Measurements from ENCODE around the gene CTNNA2.

The CTNNA2 gene

DNA sequence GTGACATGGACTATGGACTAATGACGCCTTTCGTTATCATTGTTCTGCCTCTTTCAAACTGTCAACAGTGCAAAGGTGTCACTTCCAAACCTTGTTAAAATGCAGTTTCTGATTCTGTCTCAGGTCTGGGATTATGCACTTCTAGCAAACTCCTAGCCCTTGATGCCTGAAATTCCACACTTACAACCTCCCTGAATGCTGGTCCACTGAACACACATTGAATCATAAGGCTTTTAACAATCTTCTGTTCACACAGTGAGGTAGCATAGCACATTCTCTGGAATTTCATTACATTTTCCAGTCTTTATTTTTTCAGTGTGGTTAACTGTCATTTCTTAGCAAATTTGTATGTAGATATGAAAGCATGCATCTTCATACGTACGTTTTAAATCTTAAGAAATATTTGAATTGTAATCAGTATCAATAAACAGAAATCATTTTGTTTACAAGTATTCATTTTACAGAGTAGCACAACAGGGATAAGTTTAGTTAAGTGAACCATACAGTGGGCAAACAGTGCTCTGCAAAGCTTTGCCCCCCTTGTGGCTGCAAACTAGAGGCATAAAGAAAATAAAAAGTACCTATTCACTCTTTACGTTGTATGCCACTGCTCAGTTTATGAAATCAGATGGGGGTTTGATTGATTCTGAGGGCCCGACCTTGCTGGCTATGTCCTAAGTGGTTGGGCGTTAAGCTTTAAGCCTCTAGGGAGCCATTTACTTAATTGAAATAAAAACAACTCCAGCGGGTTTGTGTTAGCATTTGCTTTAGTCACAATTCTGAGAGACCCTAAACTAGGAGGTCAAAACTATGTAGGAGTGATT lies 540.9 kb downstream of the CTNNA2 start:
- H3K4me3 ChIP-seq (ENCODE audit: low read depth, low read length), result no peak overlapping the region
- DNase-seq (ENCODE audit: low read depth), result no peak
- TF ChIP-seq CTCF (IDR thresholded peaks at IDR 0.05; ENCODE audit: insufficient read depth, low read depth, low read length, missing control alignments), result no peak

DNA sequence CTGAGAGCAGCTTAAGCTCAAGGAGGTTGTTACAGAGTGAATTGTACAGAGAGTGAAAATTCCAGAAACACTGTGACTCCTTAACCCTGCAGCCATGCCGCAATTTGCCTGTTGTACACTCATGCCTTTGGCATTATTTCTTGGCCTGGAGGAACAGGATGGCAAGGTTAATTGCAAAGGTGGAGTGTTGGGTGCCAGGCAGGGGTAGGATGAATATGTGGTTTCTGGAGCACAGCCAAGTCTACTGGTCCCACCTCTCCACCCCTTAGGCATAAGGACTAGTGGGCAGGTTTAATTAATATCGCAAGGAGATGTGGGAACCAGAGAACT lies 541.5 kb downstream of the CTNNA2 start:
- H3K4me3 ChIP-seq (ENCODE audit: low read depth, low read length), result no peak overlapping the region
- no peak for DNase-seq (ENCODE audit: low read depth)
- TF ChIP-seq CTCF (IDR thresholded peaks at IDR 0.05; ENCODE audit: insufficient read depth, low read depth, low read length, missing control alignments), result no peak

DNA sequence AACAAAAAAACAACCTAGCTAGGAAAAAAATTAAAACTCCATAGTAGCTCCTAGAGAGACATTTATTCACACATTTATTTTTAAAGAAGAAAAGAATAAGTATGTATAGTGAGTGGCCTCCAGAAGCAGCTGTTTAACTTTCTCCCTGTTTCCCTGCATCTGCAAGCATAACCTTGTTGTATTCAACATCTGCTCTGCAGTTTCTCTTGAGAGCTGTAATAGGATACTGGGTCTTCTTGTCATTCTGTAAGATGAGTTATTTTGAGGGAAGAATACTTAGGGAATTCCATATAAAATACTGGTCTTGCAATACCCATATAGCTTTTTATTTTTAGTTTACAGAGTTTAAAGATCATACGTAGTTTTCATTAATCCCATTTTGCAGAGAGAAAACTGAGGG lies 545.1 kb downstream of the CTNNA2 start:
- TF ChIP-seq CTCF (IDR thresholded peaks at IDR 0.05; ENCODE audit: insufficient read depth, low read depth, low read length, missing control alignments), result no peak

DNA sequence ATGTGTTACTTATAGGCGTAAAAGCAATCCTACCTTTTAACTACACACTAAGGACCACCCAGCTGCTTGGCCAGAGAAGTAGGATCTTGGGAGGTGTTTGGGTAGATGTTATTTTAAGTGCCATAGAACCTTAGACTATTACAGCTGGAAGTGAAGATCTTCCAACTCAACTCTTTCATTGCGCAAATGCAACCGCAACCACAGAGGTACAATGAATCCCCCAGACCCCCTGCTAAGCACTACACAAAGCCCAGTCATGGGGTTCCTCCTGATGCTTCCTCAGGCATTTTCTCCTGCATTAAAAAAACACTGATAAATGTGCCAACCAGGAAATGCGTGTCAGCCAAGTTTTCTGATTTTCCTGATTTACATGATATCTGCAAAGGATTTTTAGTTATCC lies 545.7 kb downstream of the CTNNA2 start:
- H3K4me3 ChIP-seq (ENCODE audit: low read depth, low read length), result no peak overlapping the region
- no peak for TF ChIP-seq CTCF (IDR thresholded peaks at IDR 0.05; ENCODE audit: insufficient read depth, low read depth, low read length, missing control alignments)
- no peak for DNase-seq (ENCODE audit: low read depth)

More for the DNA sequence above, 545.1 kb downstream of the CTNNA2 start:
- no peak for DNase-seq (ENCODE audit: low read depth)
- no peak overlapping the region for H3K4me3 ChIP-seq (ENCODE audit: low read depth, low read length)

GRCh38 chr2:80059447-80059846 lies 546.6 kb downstream of the CTNNA2 start:
- TF ChIP-seq CTCF (IDR thresholded peaks at IDR 0.05; ENCODE audit: insufficient read depth, low read depth, low read length, missing control alignments), result no peak
- DNase-seq (ENCODE audit: low read depth), result no peak

DNA sequence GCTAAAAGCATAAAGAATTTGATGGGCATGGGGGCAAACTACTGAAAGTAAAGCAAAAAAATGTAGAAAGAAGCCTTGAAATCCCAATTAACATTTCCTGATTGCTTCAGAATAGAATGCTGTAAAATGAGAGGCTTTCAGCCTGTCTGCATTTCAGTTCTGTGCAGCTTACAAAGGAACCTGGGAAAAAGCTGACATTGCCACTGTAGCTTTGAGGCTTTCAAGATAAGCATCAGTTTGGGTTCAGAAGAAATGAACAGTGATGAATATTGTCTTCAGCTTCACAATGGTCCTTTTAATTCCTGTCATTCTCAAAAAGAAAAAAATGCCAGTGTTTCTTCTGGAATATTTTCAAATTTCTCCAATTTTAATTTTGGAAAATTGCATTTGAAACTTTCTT lies 549.0 kb downstream of the CTNNA2 start:
- H3K4me3 ChIP-seq (ENCODE audit: low read depth, low read length), result no peak overlapping the region

More at GRCh38 chr2:80059447-80059846, 546.6 kb downstream of the CTNNA2 start:
- no peak overlapping the region for H3K4me3 ChIP-seq (ENCODE audit: low read depth, low read length)

More for the DNA sequence above, 549.0 kb downstream of the CTNNA2 start:
- no peak for DNase-seq (ENCODE audit: low read depth)
- TF ChIP-seq CTCF (IDR thresholded peaks at IDR 0.05; ENCODE audit: insufficient read depth, low read depth, low read length, missing control alignments), result no peak
